Hepatocyte (in vitro differentiated cells): ENCODE data around the gene MBLAC1. TPM values are rescaled to one million over a fixed set of nuclear protein-coding genes. Genes with fewer than 3 reads are reported as not detected.
"Not testable (repeated sequence)": the region's sequence is repeated elsewhere in the genome, so short reads cannot be mapped to it uniquely, and the experiment has no call there.

Experiments
- DNase-seq: peaks from one replicate; pipeline ENCODE4 v3.0.0-alpha.2; 2016; ENCODE audit warnings: low spot score
- H2AFZ ChIP-seq: fragments of 200-600 bp; sonication (generic); 2 replicates; pipeline ENCODE4 v1.6.0; 2016; ENCODE audit warnings: antibody characterized with exemption, mild to moderate bottlenecking
- H3K27ac ChIP-seq: fragments of 200-600 bp; sonication (generic); 2 replicates; pipeline ENCODE4 v1.5.1; 2016; ENCODE audit warnings: mild to moderate bottlenecking
- H3K27me3 ChIP-seq: fragments of 200-600 bp; sonication (generic); 2 replicates; pipeline ENCODE4 v1.6.1; 2016
- H3K36me3 ChIP-seq: fragments of 200-600 bp; sonication (generic); replicated peaks from 2 replicates; pipeline ENCODE4 v1.5.1; 2016; ENCODE audit warnings: low read depth; ENCODE audit not compliant: insufficient read depth
- H3K4me1 ChIP-seq: fragments of 200-600 bp; sonication (generic); 2 replicates; pipeline ENCODE4 v1.5.1; 2016; ENCODE audit warnings: mild to moderate bottlenecking, moderate library complexity; ENCODE audit not compliant: insufficient read depth
- H3K4me2 ChIP-seq: fragments of 200-600 bp; sonication (generic); 2 replicates; pipeline ENCODE4 v1.6.0; 2016
- H3K4me3 ChIP-seq: fragments of 200-600 bp; sonication (generic); 2 replicates; pipeline ENCODE4 v1.5.1; 2016; ENCODE audit warnings: mild to moderate bottlenecking
- H3K79me2 ChIP-seq: fragments of 200-600 bp; sonication (generic); 2 replicates; pipeline ENCODE4 v1.6.0; 2017; ENCODE audit warnings: mild to moderate bottlenecking
- H3K9me2 ChIP-seq: fragments of 200-600 bp; sonication (generic); replicated peaks from 2 replicates; pipeline ENCODE4 v1.6.0; 2017; ENCODE audit warnings: mild to moderate bottlenecking; ENCODE audit not compliant: insufficient read depth
- H3K9me3 ChIP-seq: fragments of 200-600 bp; sonication (generic); 2 replicates; pipeline ENCODE4 v1.5.1; 2016; ENCODE audit warnings: low read depth, mild to moderate bottlenecking
- H4K20me1 ChIP-seq: fragments of 200-600 bp; sonication (generic); 2 replicates; pipeline ENCODE4 v1.6.0; 2016; ENCODE audit warnings: mild to moderate bottlenecking; ENCODE audit not compliant: insufficient read depth, poor library complexity, severe bottlenecking
- EZH2 ChIP-seq: fragments of 200-600 bp; sonication (generic); IDR thresholded peaks from 2 replicates; pipeline ENCODE4 v1.6.1; 2016; ENCODE audit warnings: antibody characterized with exemption, mild to moderate bottlenecking, borderline replicate concordance
- EZH2phosphoT487 ChIP-seq: fragments of 200-600 bp; sonication (generic); IDR thresholded peaks from one replicate; pipeline ENCODE4 v1.6.1; 2018; ENCODE audit warnings: antibody characterized with exemption, mild to moderate bottlenecking, low read depth, moderate library complexity; ENCODE audit not compliant: unreplicated experiment, severe bottlenecking
- WGBS: methylation state at CpG from one replicate; pipeline ENCODE4 v1.1.6; 2016; ENCODE audit warnings: low lambda C conversion rate; ENCODE audit errors: missing lambda C conversion rate; 5-methylcytosine and 5-hydroxymethylcytosine counted together
- polyA plus RNA-seq: library from polyadenylated mRNA; unstranded; fragments of >200 nt; fragmentation: Nextera tagmentation; extraction: Ambion mirVana; gene quantifications from 2 replicates; pipeline ENCODE4 v1.2.1, GENCODE V29; 2016
- total RNA-seq: library from RNA; depleted of rRNA; stranded (reverse); fragments of >200 nt; gene quantifications from 2 replicates; pipeline ENCODE4 v1.2.3, GENCODE V29; 2014
- TF ChIP-seq, protein P1 (sequence below): fragments of 200-600 bp; sonication (generic); IDR thresholded peaks from 2 replicates; pipeline ENCODE4 v1.5.1; 2016; ENCODE audit warnings: antibody characterized with exemption, mild to moderate bottlenecking; ENCODE audit not compliant: poor library complexity

Gene MBLAC1
- total and polyA plus RNA-seq, 2 experiments from 2014 or later = 2.7 to 4.5 TPM

DNA sequence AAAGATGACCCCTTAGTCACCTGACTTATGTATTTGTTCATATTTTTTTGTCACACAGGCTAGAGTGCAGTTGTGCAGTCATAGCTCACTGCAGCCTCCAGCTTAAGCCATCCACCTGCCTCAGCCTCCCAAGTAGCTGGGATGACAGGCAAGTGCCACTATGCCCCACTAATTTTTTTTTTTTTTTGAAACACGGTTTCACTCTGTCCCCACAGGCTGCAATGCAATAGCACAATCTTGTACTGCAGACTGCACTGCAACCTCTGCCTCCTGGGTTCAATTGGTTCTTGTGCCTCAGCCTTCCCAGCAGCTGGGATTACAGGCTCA is 1.8 kb downstream of the MBLAC1 start:
- Histone ChIP-seq H3K4me2 (peak overlapping the region; percentile 99), H4K20me1 (no peaks in the 10 kb centered on the region), H3K36me3 (no peaks in the 10 kb centered on the region), H3K9me3 (no peaks in the 10 kb centered on the region), H3K4me1 (peaks cover 12% of the 10 kb centered on the region), H3K4me3 (no peak overlapping the region), H3K79me2 (no peaks in the 10 kb centered on the region), H3K9me2 (no peaks in the 10 kb centered on the region), H2AFZ (no peak overlapping the region), H3K27me3 (no peaks in the 10 kb centered on the region), H3K27ac (no peak overlapping the region)
- TF ChIP-seq EZH2 (no peak), EZH2phosphoT487 (no peak)
- TF ChIP-seq, protein P1, sequence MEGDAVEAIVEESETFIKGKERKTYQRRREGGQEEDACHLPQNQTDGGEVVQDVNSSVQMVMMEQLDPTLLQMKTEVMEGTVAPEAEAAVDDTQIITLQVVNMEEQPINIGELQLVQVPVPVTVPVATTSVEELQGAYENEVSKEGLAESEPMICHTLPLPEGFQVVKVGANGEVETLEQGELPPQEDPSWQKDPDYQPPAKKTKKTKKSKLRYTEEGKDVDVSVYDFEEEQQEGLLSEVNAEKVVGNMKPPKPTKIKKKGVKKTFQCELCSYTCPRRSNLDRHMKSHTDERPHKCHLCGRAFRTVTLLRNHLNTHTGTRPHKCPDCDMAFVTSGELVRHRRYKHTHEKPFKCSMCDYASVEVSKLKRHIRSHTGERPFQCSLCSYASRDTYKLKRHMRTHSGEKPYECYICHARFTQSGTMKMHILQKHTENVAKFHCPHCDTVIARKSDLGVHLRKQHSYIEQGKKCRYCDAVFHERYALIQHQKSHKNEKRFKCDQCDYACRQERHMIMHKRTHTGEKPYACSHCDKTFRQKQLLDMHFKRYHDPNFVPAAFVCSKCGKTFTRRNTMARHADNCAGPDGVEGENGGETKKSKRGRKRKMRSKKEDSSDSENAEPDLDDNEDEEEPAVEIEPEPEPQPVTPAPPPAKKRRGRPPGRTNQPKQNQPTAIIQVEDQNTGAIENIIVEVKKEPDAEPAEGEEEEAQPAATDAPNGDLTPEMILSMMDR = no peak
- 62% methylated on average over 1 of the region's 1 CpG for WGBS
- DNase-seq = no peak

DNA sequence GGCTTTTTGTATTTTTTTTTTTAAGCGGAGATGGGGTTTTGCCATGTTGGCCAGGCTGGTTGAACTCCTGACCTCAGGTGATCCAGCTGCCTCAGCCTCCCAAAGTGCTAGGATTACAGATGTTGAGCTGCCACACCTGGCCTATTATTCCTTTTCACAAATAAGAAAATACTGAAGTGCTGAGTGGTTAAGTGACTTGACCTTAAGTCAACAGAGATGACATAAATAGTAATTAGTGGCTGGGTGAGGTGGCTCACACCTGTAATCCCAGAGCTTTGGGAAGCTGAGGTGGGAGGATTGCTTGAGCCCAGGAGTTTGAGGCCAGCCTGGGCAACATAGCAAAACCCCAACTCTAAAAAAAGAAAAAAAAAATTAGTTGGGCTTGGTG is 3.4 kb downstream of the MBLAC1 start:
- H3K4me3 ChIP-seq, H3K27me3 ChIP-seq, H3K4me1 ChIP-seq, H3K79me2 ChIP-seq, H3K27ac ChIP-seq, H2AFZ ChIP-seq, DNase-seq, H4K20me1 ChIP-seq, H3K9me2 ChIP-seq, H3K36me3 ChIP-seq, H3K9me3 ChIP-seq: not testable (repeated sequence)
- 67% methylated on average over 1 of the region's 1 CpG for WGBS
- peak overlapping the region; percentile 83 for H3K4me2 ChIP-seq

DNA sequence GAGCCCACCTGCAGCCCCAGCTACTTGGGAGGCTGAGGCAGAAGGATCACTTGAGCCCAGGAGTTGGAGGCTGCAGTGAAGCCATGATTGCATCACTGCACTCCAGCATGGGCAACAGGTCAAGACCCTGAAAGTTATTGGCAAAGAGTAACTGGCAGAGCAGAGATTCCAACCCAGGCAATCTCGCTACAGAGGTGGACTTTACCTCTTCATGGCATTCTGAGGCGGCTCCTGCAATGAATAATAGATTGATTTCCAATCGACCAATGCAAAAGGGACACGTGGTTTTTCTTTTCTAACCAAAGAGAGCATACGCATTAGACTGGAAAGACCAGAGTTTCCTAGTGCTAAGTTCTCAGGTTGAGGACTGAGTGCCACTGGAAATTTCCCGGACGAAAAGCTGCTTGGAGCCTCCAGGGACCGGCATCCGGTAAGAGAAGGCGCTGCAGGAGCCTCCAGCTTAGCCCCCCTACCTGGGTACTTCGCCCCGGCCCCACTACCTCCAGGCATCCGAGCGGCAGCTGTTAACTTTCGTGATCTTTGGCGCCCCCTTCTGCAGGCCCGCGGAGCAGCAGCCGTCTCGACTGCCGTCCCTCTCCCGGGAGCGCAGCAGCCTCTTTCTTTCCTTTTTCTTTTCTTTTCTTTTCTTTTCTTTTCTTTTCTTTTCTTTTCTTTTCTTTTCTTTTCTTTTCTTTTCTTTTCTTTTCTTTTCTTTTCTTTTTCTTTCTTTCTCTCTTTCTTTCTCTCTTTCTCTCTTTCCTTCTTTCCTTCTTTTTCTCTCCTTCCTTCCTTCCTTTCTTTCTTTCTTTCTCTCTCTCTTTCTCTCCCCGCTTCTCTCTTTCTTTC is 4.1 kb downstream of the MBLAC1 start:
- 9% methylated on average over 24 of the region's 24 CpGs for WGBS
- H3K36me3 ChIP-seq = no peaks in the 10 kb centered on the region
- no peak overlapping the region for H3K27ac ChIP-seq
- peak overlapping the region; percentile 83 for H3K4me2 ChIP-seq
- no peaks in the 10 kb centered on the region for H4K20me1 ChIP-seq
- H3K27me3 ChIP-seq = no peaks in the 10 kb centered on the region
- TF ChIP-seq, protein P1 = peak; percentile 90
- no peak for TF ChIP-seq EZH2phosphoT487
- no peak for TF ChIP-seq EZH2
- no peaks in the 10 kb centered on the region for H3K9me2 ChIP-seq
- peak overlapping the region; percentile 13 for H2AFZ ChIP-seq
- H3K4me3 ChIP-seq = no peak overlapping the region
- no peaks in the 10 kb centered on the region for H3K79me2 ChIP-seq
- DNase-seq = peak; percentile 87
- no peaks in the 10 kb centered on the region for H3K9me3 ChIP-seq
- H3K4me1 ChIP-seq = peaks cover 7% of the 10 kb centered on the region

DNA sequence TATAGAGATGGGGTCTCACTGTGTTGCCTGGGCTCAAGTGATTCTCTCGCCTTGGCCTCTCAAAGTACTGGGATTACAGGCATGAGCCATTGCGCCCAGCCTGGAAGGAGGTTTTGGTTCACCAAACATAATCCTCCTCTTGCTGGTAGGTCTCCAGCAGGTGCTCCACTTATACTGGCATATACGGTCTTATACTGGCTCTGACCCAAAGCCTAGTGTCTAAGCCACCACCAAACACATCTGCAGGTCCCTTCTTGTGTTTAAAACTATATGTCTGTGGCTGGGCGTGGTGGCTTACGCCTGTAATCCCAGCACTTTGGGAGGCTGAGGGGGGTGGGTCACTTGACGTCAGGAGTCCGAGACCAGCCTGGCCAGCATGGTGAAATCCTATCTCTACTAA is 5.4 kb downstream of the MBLAC1 start:
- no peaks in the 10 kb centered on the region for H3K9me2 ChIP-seq
- no peaks in the 10 kb centered on the region for H3K36me3 ChIP-seq
- no peaks in the 10 kb centered on the region for H3K79me2 ChIP-seq
- H3K27ac ChIP-seq = no peak overlapping the region
- H3K4me2 ChIP-seq = no peak overlapping the region
- 74% methylated on average over 7 of the region's 7 CpGs for WGBS
- DNase-seq = no peak
- TF ChIP-seq, protein P1 = no peak
- TF ChIP-seq EZH2 (no peak), EZH2phosphoT487 (no peak)
- H3K4me3 ChIP-seq = no peak overlapping the region
- H4K20me1 ChIP-seq = no peaks in the 10 kb centered on the region
- no peaks in the 10 kb centered on the region for H3K27me3 ChIP-seq
- H3K9me3 ChIP-seq = no peaks in the 10 kb centered on the region
- H3K4me1 ChIP-seq = peaks cover 7% of the 10 kb centered on the region
- H2AFZ ChIP-seq = no peak overlapping the region
